Hindlimb muscle (tissue), 1 donor: ENCODE results near the gene GRIN3B. TPM values are rescaled to one million over a fixed set of nuclear protein-coding genes. Genes with fewer than 3 reads are reported as not detected.

Source experiments
- DNase-seq: peaks from one replicate; pipeline ENCODE4 v3.0.0-alpha.2; 2013
- polyA plus RNA-seq: library from polyadenylated mRNA; unstranded; fragments of 120-200 nt; gene quantifications from one replicate; pipeline ENCODE4 v1.2.1, GENCODE V29; 2013; ENCODE audit not compliant: insufficient read length

GRIN3B gene
- polyA plus RNA-seq, 1 donor, result 0.22 TPM

DNA sequence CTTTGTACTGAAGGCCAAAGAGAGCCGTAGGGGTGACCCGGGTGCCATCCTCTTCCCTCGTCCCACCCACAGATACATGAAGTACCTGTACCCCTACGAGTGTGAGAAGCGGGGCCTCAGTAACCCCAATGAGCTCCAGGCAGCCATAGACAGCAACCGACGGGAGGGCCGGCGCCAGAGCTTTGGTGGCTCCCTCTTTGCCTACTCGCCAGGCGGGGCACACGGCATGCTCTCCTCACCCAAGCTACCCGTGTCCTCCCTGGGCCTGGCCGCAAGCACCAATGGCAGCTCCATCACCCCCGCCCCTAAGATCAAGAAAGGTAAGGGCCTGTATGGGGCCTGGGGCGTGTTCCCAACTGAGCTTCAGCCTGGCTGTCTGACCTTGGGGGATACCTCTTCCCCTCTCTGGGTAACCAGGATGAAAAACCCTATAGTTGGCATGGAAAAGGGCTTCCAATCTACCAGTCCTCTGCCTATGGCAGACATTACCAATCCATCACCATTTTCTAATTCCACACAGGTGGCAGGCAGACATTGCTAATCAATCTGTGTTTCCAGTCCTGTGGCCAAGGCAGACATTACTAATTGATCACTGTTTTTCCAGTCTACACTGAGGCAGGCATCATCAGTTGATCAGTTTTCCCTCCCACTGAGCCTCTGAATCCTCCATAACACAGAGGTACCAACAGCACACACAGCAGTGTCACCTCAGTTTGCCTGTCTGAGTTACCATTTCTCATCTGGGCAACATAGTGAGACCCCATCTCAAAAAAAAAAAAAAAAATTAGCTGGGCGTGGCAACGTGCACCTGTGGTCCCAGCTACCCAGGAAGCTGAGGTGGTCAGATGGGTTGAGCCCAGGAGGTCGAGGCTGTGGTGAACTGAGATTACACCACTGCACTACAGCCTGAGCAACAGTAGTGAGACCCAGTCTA, 35.2 kb upstream of the GRIN3B start:
- no peak for DNase-seq

DNA sequence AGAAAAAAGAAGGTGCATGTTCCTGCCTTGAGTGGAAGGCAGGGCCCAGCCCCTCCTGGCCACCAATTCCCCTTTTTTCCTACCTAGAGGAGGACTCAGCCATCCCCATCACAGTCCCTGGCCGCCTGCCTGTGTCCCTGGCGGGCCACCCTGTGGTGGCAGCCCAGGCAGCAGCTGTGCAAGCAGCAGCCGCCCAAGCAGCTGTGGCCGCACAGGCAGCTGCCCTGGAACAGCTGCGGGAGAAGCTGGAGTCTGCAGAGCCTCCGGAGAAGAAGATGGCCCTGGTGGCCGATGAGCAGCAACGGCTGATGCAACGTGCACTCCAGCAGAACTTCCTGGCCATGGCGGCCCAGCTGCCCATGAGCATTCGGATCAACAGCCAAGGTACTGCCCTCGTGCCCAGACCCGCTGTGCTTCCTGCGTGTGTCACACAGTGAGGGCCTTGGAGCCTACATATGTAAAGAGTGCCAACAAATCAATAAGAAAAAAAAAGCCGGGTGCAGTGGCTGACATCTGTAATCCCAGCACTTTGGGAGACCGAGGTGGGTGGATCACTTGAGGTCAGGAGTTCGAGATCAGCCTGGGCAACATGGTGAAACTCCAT, 33.6 kb upstream of the GRIN3B start:
- no peak for DNase-seq

DNA sequence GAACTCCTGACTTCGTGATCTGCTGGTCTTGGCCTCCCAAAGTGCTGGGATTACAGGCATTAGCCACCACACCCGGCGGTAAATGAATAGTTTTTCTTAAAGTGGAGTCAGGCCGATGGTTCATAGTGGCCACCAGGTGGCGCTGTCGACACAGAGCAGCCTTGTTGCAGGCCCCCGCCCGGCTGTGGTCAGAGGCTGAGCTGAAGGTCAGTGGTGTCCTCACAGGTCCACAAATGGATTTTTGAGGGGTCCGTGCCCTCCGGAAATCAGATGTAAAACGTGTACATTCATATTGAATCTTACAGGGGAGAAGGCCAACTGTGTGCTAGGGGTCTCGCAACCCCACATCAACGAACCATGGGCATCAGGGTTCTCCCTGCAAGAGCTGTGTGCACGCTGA, 29.5 kb upstream of the GRIN3B start:
- no peak for DNase-seq

DNA sequence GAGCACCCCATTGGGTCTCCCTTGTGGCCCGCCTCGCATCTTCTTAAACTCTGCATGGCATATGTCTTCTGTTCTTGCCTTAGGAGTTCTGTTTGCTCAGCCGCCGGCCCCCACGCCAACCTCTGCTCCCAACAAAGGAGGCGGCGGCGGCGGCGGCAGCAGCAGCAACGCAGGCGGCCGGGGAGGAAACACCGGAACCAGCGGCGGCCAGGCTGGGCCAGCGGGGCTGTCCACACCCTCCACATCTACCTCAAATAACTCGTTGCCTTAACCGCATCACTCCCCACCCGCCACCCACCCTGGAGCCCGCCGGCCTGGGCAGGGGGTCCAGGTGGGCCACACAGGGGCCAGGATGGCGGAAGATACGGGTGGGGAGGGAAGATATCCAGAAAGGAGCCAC, 28.4 kb upstream of the GRIN3B start:
- DNase-seq, result no peak

DNA sequence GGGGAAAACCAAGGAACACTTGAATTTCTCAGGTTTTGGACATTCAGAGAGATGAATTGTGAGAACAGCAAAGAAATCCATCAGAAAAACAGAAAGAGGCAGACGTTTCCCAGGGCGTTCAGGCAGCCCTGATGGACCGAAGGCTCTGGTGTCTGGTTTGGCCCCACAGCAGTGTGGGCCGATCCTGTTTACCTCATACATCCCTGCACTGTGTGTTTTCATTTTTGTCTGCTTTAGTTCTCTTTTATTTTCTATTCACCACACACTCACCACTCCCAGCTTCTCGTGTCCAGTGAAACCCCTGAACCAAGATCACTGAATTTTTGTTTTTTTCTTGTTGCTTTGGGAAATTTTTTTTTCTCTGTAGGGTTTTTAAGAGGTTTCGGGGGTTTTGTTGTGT, 27.9 kb upstream of the GRIN3B start:
- DNase-seq, result no peak

DNA sequence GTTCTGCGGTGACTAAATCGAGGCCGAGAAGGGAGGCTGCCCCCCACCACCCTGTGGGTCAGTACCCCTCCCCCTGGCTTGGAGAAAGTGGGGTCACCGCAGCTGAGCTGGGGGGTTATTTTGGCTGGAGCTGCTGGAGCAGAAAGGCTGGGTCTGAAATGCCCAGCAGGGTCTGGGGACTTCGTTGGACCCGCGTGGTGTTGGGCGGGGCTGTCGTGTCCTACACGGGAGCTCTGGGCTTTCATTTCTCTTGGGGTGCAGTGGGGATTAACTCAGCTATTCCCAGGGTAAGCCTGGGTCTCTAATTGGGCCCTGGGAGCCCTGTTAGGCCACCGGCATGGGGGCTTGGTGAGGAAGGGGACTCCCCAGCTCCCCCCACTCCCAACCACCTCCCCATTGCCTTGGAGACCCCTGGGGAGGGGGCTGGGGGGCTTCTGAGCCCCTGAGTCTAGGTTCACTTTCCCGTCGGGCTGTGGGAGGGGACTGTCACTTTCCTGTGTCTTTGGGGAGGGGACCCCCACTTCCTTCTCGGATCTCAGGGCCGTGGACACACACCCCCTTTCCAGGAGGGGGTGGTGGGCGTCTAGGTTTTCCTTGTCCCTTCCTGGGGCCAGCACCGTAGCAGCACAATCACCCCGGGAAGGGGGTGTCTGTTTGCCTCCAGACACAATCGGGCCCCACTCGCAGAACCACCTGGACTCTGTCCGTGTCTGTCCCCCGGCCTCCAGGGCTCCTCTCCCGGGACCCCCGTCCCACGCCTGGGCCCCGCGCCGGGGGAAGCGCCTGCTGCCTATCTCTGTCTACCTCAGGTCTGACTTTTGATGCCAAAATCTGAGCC, 26.3 kb upstream of the GRIN3B start:
- no peak for DNase-seq

DNA sequence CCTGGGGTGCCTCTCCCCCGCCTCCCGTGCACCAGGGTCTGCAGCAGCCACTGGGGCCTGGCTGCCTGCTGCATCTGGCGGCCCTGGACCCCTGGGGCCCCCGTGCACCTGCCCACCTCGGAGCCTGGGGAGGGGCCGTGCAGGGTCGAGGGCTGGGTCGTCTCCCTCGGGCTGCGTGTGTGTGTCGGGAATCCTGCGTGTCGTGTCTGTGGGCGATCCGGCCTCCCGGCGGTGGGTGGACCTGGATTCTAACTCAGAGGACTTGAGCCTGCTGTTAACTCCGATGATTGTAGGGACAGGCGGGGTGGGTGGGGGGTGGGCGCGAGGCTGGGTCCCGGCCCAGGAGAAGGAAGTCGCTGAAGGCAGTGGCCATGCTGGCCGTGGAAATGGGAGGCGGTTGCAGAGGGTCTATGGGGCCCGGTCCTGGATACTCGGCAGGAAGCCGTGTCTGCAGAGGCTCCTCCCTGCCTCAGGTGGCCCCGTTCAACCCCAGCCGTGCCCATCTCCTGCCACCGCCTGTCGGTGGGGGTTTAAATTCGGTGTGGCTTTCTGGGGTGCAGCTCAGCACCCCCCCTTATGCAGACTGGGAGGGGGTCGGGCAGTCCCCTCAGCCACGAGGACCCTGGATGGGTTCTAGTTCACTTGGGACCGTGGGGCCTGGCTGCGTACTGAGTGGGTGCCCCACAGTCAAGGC, 25.5 kb upstream of the GRIN3B start:
- DNase-seq, result no peak

DNA sequence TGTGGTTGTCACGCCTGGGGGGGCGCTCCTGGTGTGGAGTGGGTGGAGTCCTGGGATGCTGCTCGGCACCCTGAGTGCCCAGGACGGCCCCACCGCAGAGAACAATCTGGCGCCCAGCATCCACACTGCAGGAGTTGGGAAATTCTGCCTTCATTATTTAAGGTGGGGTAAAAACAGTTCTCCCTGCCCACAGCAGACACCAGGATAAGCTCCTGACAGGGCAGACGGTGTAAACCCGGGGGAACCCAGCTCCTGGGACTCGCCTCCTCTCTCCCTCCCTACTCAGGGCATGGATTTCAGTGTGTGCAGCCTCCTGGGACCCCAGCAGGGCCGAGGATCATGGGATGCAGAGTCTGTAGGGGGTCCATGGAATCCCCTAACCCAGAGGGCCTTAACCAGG, 23.7 kb upstream of the GRIN3B start:
- no peak for DNase-seq

DNA sequence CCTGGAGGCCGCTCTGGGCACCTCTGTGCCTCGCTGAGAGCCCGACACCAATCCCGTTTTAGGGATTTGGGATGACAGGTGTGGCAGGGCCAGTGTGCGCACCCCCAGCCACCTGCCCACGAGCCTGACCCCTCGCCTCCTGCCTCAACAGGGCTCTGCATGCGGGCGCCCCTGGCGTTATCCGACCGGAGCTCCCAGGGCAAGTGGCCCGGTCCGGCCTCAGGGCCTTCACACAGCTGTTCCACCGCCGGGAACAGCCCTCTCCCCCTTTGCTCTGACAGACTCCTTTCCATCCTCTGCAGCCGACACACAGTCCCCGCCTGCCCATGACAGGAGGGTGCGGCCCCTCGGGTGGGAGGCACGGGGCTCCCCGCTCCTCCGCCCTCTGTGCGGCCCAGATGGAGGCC, 23.2 kb upstream of the GRIN3B start:
- DNase-seq, result no peak

DNA sequence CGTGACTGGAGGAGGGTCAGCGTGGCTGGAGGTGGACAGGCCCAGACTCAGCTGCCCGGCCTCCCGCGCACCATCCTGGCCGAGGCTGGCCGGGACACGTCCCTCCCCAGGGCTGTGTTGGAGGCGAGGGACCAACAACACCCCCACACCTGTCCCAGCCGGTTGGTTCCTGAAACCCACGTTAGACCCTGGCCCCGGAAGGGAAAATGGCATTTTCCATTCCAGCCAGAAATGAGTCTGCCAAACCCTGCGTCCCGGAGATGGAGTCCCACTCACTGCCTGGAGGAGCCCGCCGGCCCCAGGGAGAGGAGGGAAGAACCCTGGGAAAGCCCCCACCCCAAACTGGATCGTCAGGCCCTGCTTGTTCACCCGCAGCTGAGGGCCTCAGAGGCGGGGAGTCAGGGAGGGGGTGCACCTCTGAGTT, 20.9 kb upstream of the GRIN3B start:
- no peak for DNase-seq

DNA sequence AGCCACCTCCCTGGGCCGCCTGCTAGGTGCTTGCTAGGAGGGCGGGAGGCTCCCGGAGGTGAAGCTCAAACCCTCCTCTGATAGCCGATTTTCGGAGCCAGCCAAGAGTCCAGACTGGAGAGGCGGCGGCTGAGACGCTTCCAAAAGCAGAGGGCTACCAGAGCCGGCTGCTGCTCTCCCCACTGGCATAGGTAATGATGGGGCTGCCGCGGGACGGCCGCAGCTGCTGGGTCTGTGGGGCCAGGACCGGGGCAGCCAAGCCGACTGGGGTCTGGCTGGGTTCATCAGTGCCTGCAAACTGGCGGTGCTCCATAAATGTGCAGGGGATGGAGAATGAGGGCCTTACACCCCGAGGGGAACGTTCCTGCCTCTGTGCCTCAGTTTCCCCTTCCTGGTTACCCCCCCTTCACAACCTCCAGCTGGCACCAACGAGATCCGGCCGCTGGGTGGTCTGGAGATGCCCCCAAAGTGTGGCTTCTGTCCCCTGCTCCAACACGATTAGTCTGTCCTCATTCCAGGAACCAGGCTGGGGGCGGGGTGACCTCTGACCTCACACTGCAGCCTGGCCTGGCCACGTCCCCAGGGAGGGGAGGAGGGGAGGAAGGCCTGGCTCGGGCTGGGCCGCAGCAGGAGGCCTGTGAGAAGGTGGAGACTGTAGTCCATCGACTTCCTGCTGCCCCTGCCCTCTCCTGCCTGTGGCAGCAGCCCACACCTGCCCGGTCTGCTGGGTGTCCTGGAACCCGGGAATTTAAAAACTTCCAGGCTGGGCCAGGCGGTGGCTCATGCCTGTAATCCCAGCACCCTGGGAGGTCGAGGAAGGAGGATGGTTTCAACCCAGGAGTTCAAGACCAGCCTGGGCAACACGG, 19.9 kb upstream of the GRIN3B start:
- DNase-seq, result no peak

DNA sequence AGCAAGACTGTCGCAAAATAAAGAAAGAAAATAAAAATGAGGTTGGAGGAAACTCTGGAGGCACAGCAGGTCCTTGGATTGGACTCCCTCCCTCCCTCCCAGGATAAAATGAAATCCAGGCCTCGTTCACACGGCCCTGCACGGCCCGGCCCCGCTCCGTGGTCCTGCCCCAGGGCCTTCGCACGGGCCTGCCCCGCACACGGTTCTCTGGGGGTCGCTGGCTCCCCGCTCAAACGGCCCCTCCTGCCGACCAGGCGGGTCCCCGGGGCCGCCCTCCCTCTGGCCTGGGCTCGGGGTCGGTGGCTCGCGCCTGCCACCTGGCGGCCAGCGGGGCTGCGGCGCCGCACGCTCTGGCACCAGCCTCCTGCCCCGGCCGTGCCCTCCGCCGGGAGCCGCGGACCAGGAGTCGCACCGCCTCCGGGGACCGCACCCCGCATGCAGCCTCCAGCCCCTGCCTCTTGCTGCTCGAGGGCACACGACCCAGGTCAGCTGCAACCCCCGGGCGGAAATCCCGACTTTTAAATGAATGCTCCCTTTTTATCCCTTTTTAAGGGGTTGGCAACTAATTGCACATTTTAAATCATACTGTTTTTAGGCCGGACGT, 17.6 kb upstream of the GRIN3B start:
- DNase-seq, result peak; percentile 75

DNA sequence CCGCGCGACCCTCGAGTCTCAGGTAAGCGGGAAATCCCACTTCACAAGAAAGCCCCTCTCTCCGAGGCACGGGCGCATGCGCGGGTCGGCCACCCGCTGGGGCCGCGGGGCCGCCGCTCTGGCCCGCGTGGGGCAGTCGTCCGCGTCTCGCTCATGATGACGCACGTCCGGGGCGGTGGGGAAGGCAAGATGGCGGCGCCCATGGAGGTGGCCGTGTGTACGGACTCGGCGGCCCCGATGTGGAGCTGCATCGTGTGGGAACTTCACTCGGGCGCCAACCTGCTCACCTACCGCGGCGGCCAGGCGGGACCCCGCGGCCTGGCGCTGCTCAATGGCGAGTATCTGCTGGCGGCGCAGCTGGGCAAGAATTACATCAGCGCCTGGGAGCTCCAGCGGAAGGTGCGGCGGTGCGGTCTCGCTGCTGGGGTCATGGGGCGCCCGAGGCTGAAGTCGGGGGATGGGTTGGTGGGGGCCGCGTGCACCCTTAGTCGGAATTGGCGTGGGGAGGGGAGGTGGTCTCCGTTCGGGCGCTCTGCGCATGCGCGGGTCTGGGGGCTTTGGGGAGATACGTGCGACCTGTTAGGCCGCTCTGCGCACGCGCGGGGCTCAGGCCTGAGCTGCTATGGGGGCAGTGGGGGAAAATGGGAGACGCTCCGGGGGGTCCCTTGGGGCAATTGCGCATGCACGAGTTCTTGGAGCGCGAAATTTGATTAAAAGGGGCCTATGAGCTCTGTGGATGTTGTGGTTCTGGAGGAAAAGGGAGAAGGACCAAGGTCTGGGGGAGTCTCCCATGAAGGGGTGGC, 15.9 kb upstream of the GRIN3B start, which contains the start of gene WDR18:
Gene WDR18 (plus strand): TSS at position 181 of the 803 bp plus-strand sequence. CDS start 9 bp downstream, at position 190.
- DNase-seq, result peak; percentile 95

DNA sequence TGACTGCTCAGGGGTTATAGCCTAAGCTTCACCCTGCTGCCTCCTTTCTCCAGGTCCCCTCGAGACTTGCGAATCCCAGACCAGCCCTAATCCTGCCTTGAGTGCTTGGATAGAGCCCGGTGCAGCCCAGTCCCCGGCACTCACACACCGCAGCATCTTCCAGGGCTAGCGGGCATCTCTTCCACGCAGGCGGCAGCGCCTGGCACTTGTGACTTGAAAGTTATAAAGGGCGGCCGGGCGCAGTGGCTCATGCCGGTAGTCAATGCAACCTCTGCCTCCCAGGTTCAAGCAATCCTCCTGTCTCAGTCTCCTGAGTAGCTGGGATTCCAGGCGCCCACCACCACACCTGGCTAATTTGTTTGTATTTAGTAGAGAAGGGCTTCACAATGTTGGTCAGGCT, 14.1 kb upstream of the GRIN3B start:
- DNase-seq, result no peak

DNA sequence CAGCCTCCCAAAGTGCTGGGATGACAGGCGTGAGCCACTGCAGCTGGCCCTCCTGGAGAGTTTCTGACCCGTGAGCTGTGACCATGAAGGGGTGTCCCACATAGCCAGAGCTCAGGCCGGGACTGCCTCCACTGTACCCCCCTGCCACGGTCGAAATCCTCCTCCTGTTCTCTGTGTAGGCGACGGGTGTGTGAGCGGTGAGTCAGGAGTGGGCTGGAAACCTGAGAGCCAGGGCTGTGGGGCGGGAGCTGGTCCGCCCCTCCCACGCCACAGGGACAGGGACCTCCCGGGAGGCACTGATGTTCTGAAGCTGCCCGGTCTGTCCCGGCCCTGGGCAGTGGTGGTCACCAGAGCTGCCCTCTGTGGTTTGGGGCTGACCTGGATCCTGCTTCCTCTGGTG, 12.1 kb upstream of the GRIN3B start:
- DNase-seq, result no peak

DNA sequence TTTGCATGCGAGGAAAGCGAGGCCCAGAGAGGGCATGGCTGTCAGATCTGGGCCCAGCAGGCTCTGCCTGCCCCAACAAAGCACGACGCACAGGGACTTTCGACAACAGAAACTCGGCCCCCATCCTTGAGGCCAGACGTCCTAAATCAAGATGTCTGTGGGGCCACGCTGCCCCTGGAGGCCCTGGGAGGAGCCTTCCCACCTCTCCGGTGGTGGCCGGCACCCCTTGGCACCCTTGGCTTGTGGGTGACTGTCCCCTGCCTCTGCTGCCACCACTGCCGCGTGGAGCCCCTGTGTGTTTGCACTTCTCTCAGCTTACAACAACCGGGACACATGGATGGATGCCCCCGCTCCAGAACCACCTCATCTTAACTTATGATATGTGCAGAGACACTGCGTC, 11.7 kb upstream of the GRIN3B start:
- no peak for DNase-seq

DNA sequence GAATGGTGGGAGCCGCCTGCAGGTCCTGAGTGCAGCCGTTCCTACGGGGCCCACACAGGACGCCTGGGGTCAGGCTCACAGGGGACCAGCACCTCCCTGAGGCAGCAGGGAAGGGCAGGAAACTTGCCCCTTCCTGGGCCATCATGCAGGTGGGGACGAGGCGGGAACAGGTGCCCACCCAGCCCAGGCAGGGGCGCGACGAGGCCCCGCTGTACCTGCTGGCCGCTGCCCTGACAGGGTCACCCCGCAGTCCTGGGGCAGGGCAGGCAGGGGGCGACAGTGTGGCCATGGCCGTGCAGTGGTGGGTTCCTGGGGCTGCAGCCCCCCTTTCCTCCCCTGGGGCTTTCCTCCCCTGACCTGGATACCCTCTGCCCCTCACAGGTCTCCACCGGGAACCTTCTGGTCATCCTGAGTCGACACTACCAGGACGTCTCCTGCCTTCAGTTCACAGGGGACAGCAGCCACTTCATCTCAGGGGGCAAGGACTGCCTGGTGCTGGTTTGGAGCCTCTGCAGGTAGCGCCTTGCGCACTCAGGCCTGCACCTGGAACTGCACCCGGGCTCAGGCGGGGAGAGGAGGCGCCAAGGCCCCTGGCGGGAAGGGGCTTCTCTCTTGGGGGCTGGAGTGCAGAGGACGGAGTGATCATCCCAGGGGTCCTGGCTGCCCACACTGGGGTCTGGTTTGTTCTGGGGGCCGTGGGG, 10.7 kb upstream of the GRIN3B start:
- no peak for DNase-seq

DNA sequence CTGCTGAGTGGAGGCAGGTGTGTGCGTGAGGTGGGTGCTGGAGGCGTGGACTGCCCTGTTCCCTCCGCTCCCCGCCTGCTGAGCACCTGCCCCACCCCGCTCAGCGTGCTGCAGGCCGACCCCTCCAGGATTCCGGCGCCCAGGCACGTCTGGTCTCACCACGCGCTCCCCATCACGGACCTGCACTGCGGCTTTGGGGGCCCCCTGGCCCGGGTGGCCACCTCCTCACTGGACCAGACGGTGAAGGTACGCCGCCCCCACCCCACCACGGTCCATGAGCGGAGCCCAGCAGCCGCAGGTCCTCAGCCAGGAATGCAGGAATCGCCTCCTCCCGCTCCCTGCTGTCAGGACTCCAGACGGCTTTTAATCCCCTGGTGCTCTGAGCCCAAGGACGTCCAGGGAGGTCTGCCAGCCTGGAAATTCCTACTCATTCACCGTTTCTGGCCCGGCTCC, 10.1 kb upstream of the GRIN3B start:
- no peak for DNase-seq

DNA sequence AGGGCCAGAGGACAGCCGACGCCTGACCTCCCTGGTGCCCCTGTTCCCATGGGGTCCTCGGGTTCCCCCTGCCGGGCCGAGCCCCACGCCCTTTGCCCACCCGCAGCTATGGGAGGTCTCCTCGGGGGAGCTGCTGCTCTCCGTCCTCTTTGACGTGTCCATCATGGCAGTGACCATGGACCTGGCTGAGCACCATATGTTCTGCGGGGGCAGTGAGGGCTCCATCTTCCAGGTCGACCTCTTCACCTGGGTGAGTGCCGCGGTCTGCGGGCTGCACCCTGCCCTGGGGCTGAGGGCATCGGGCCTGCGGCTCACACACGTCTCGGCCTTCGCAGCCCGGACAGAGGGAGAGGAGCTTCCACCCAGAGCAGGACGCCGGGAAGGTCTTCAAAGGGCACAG, 9.5 kb upstream of the GRIN3B start:
- no peak for DNase-seq
